IMR-90 (cell line): ENCODE measurements around the gene SORCS1. TPM values are rescaled to one million over a fixed set of nuclear protein-coding genes. Genes with fewer than 3 reads are reported as not detected.

ENCODE experiments used
- ATAC-seq: fragments of 200-7000 bp; cut with Tn5 transposase; 2 replicates; pipeline ENCODE4 v1.9.1; 2020; ENCODE audit warnings: low read depth, mild to moderate bottlenecking, moderate library complexity
- BruUV-seq: library from RNA; stranded (reverse); fragments of 400-500 nt; replicated peaks from 2 replicates; lab custom pipeline; 2021; lab: Mats Ljungman, UMichigan
- CTCF ChIA-PET: fragments of 300-600 bp; formaldehyde crosslinking; extraction: SDS; loops from one replicate; lab custom pipeline; 2021; ENCODE audit warnings: antibody characterized with exemption; lab: Yijun Ruan, JAX
- POLR2A ChIA-PET: fragments of 300-600 bp; sonication (Branson Sonifier 250); formaldehyde crosslinking; loops from one replicate; lab custom pipeline; 2022; ENCODE audit warnings: antibody characterized with exemption; ENCODE audit not compliant: unreplicated experiment; lab: Charles Lee
- DNase-seq: peaks from one replicate; pipeline ENCODE4 v3.0.0; 2013
- H2AFZ ChIP-seq: replicated peaks from 2 replicates; pipeline ENCODE3; 2013; ENCODE audit warnings: low read length, mild to moderate bottlenecking; ENCODE audit not compliant: poor library complexity
- H2AK5ac ChIP-seq: 2 replicates; pipeline ENCODE4 v1.6.1; 2013; ENCODE audit warnings: low read depth, low read length, inconsistent platforms
- H2AK9ac ChIP-seq: replicated peaks from 2 replicates; pipeline ENCODE3; 2013; ENCODE audit warnings: mild to moderate bottlenecking, low read depth, low read length, moderate library complexity; ENCODE audit not compliant: poor library complexity
- H2BK120ac ChIP-seq: 2 replicates; pipeline ENCODE4 v1.6.1; 2013; ENCODE audit warnings: low read depth, low read length, inconsistent platforms
- H2BK15ac ChIP-seq: 3 replicates; pipeline ENCODE4 v1.6.1; 2013; ENCODE audit warnings: low read depth, low read length, inconsistent platforms
- H2BK20ac ChIP-seq: 2 replicates; pipeline ENCODE4 v1.6.1; 2013; ENCODE audit warnings: low read depth, mild to moderate bottlenecking, inconsistent platforms, low read length, moderate library complexity
- H2BK5ac ChIP-seq: 2 replicates; pipeline ENCODE4 v1.6.1; 2013; ENCODE audit warnings: mild to moderate bottlenecking, low read depth, low read length, inconsistent platforms; ENCODE audit not compliant: poor library complexity, severe bottlenecking
- H3K14ac ChIP-seq: replicated peaks from 2 replicates; pipeline ENCODE4 v1.6.1; 2013; ENCODE audit warnings: low read depth, low read length, inconsistent platforms
- H3K18ac ChIP-seq: 2 replicates; pipeline ENCODE4 v1.6.1; 2013; ENCODE audit warnings: low read depth, low read length, control low read depth
- H3K23ac ChIP-seq: 2 replicates; pipeline ENCODE4 v1.6.1; 2013; ENCODE audit warnings: low read depth, low read length, inconsistent platforms
- H3K27ac ChIP-seq: 2 replicates; pipeline ENCODE4 v1.5.1; 2013; ENCODE audit warnings: mild to moderate bottlenecking, control low read depth, low read length; ENCODE audit not compliant: insufficient read depth
- H3K27me3 ChIP-seq: 2 replicates; pipeline ENCODE4 v1.6.1; 2013; ENCODE audit warnings: low read length; ENCODE audit not compliant: control insufficient read depth, insufficient read depth
- H3K36me3 ChIP-seq: 2 replicates; pipeline ENCODE4 v1.6.1; 2013; ENCODE audit warnings: low read length, mixed read lengths; ENCODE audit not compliant: control insufficient read depth, insufficient read depth
- H3K4ac ChIP-seq: 2 replicates; pipeline ENCODE4 v1.6.1; 2013; ENCODE audit warnings: low read depth, low read length, inconsistent platforms
- H3K4me1 ChIP-seq: 2 replicates; pipeline ENCODE4 v1.6.1; 2013; ENCODE audit warnings: low read length, mixed read lengths; ENCODE audit not compliant: control insufficient read depth, insufficient read depth
- H3K4me2 ChIP-seq: 2 replicates; pipeline ENCODE4 v1.6.1; 2013; ENCODE audit warnings: low read depth, mild to moderate bottlenecking, control low read depth, low read length, moderate library complexity
- H3K4me3 ChIP-seq: 2 replicates; pipeline ENCODE4 v1.5.1; 2013; ENCODE audit warnings: low read depth, mild to moderate bottlenecking, control low read depth, low read length, moderate library complexity; ENCODE audit not compliant: insufficient read depth
- H3K56ac ChIP-seq: 2 replicates; pipeline ENCODE4 v1.6.1; 2013; ENCODE audit warnings: low read length, inconsistent platforms; ENCODE audit not compliant: insufficient read depth; ENCODE audit errors: extremely low read depth
- H3K79me1 ChIP-seq, 2 experiments: 2 replicates each; pipeline ENCODE4 v1.6.1; 2013; ENCODE audit warnings: low read length in 2 of 2, inconsistent platforms in 1 of 2, low read depth in 1 of 2
- H3K9ac ChIP-seq: 2 replicates; pipeline ENCODE4 v1.6.1; 2013; ENCODE audit warnings: low read depth, low read length, control low read depth
- H3K9me1 ChIP-seq: 2 replicates; pipeline ENCODE4 v1.6.1; 2013; ENCODE audit warnings: low read length, inconsistent platforms; ENCODE audit not compliant: insufficient read depth
- H3K9me3 ChIP-seq: 2 replicates; pipeline ENCODE4 v1.6.1; 2013; ENCODE audit warnings: low read length; ENCODE audit not compliant: control insufficient read depth, insufficient read depth
- H4K20me1 ChIP-seq: 2 replicates; pipeline ENCODE4 v1.6.1; 2013; ENCODE audit warnings: low read length, inconsistent platforms; ENCODE audit not compliant: insufficient read depth
- H4K5ac ChIP-seq: 2 replicates; pipeline ENCODE4 v1.6.1; 2013; ENCODE audit warnings: mild to moderate bottlenecking, low read depth, low read length, control low read depth
- H4K8ac ChIP-seq, 2 experiments: 2 replicates each; pipeline ENCODE4 v1.6.1; 2013; ENCODE audit warnings: low read depth in 2 of 2, low read length in 2 of 2, control low read depth in 1 of 2, inconsistent platforms in 1 of 2
- H4K91ac ChIP-seq: 2 replicates; pipeline ENCODE4 v1.6.1; 2013; ENCODE audit warnings: low read depth, low read length, inconsistent platforms; ENCODE audit not compliant: insufficient read depth
- BHLHE40 ChIP-seq: fragments of 150-350 bp; IDR thresholded peaks from 2 replicates; pipeline ENCODE4 v1.6.1; 2016; ENCODE audit warnings: mild to moderate bottlenecking, low read depth, low read length
- CEBPB ChIP-seq: IDR thresholded peaks from 2 replicates; pipeline ENCODE4 v1.6.1; 2012; ENCODE audit warnings: low read depth, low read length, improper control_type of control experiment
- CHD1 ChIP-seq: IDR thresholded peaks from 2 replicates; pipeline ENCODE4 v1.6.1; 2012; ENCODE audit warnings: low read depth, low read length, improper control_type of control experiment
- CTCF ChIP-seq: conservative IDR thresholded peaks from 2 replicates; pipeline ENCODE4 v1.5.1; 2012; ENCODE audit warnings: mild to moderate bottlenecking, low read depth, low read length, improper control_type of control experiment
- ELK1 ChIP-seq: fragments of 150-350 bp; IDR thresholded peaks from 2 replicates; pipeline ENCODE4 v1.6.1; 2016; ENCODE audit warnings: low read depth, mild to moderate bottlenecking, low read length, moderate library complexity, borderline replicate concordance
- FOS ChIP-seq: fragments of 150-350 bp; IDR thresholded peaks from 2 replicates; pipeline ENCODE4 v1.6.1; 2016; ENCODE audit warnings: low read depth, low read length
- MAFK ChIP-seq: IDR thresholded peaks from 2 replicates; pipeline ENCODE4 v1.6.1; 2012; ENCODE audit warnings: low read depth, low read length, improper control_type of control experiment
- MAZ ChIP-seq: IDR thresholded peaks from 2 replicates; pipeline ENCODE4 v1.6.1; 2012; ENCODE audit warnings: low read depth, mild to moderate bottlenecking, low read length, improper control_type of control experiment, moderate library complexity, borderline replicate concordance
- MXI1 ChIP-seq: IDR thresholded peaks from 2 replicates; pipeline ENCODE4 v1.6.1; 2012; ENCODE audit warnings: low read depth, mild to moderate bottlenecking, low read length, moderate library complexity, borderline replicate concordance
- NFE2L2 ChIP-seq: fragments of 150-350 bp; IDR thresholded peaks from 2 replicates; pipeline ENCODE4 v1.6.1; 2016; ENCODE audit warnings: low read depth, mild to moderate bottlenecking, low read length
- POLR2A ChIP-seq: IDR thresholded peaks from 2 replicates; pipeline ENCODE4 v1.6.1; 2012; ENCODE audit warnings: mild to moderate bottlenecking, low read depth, low read length
- RAD21 ChIP-seq: IDR thresholded peaks from 2 replicates; pipeline ENCODE4 v1.6.1; 2012; ENCODE audit warnings: low read length, improper control_type of control experiment
- RCOR1 ChIP-seq: IDR thresholded peaks from 2 replicates; pipeline ENCODE4 v1.6.1; 2012; ENCODE audit warnings: mild to moderate bottlenecking, low read length, improper control_type of control experiment; ENCODE audit not compliant: insufficient replicate concordance
- RFX5 ChIP-seq: IDR thresholded peaks from 2 replicates; pipeline ENCODE4 v1.8.0; 2012; ENCODE audit warnings: low read depth, mild to moderate bottlenecking, low read length, moderate library complexity
- SMC3 ChIP-seq: fragments of 150-350 bp; IDR thresholded peaks from 2 replicates; pipeline ENCODE4 v1.6.1; 2016; ENCODE audit warnings: low read depth, mild to moderate bottlenecking, antibody characterized with exemption, low read length, moderate library complexity
- USF2 ChIP-seq: fragments of 150-350 bp; IDR thresholded peaks from 2 replicates; pipeline ENCODE4 v1.6.1; 2017; ENCODE audit warnings: mild to moderate bottlenecking, antibody characterized with exemption, low read length, low read depth
- WGBS, 2 experiments: methylation state at CpG; one replicate each; pipeline versions ENCODE4 v1.1.5 to v1.1.7; 2013; ENCODE audit warnings: missing lambda C conversion rate in 2 of 2; ENCODE audit not compliant: insufficient read length in 1 of 2; ENCODE audit errors: extremely low coverage in 2 of 2; 5-methylcytosine and 5-hydroxymethylcytosine counted together
- dilution Hi-C: fragments of 300-500 bp; cut with HindIII; formaldehyde crosslinking; loops from one replicate; pipeline ENCODE4 v1.14.3; 2018; ENCODE audit warnings: low sequenced_read_pairs; ENCODE audit not compliant: unreplicated experiment
- in situ Hi-C: fragments of 300-500 bp; cut with MboI; formaldehyde crosslinking; loops from 3 replicates; pipeline ENCODE4 v1.14.3; 2019; ENCODE audit warnings: low sequenced_read_pairs, inconsistent platforms, mixed read lengths
- intact Hi-C: fragments of 100-400 bp; cut with micrococcal nuclease; formaldehyde crosslinking; loops from 2 replicates; pipeline ENCODE4 v1.10.0; 2022
- polyA plus RNA-seq, 3 experiments: library from polyadenylated mRNA; depleted of rRNA; stranded (reverse); fragments of >200 nt; gene quantifications; 2 replicates each; pipeline ENCODE4 v1.2.3, GENCODE V29; 2012; ENCODE audit warnings: low replicate concordance in 1 of 3
- total RNA-seq: library from RNA; depleted of rRNA; stranded (reverse); fragments of >200 nt; gene quantifications from 2 replicates; pipeline ENCODE4 v1.2.3, GENCODE V29; 2012

SORCS1 gene
- total and polyA plus RNA-seq, 2 of the 4 experiments (the other 2 are of a cell fraction) = under 0.01 TPM; not detected in 1

GRCh38 chr10:107159871-107160270 lies 4.6 kb downstream of the SORCS1 start:
- Histone ChIP-seq H2BK120ac (no peak overlapping the region), H3K4ac (no peak overlapping the region), H3K4me1 (no peaks in the 10 kb centered on the region), H3K27me3 (no peaks in the 10 kb centered on the region), H4K20me1 (no peaks in the 10 kb centered on the region), H3K36me3 (no peaks in the 10 kb centered on the region), H3K56ac (no peak overlapping the region), H2AFZ (no peak overlapping the region), H3K9ac (no peak overlapping the region), H4K5ac (no peak overlapping the region), H3K23ac (no peak overlapping the region), H2BK5ac (no peak overlapping the region), H3K9me3 (peaks cover 15% of the 10 kb centered on the region), H3K14ac (no peak overlapping the region), H2AK5ac (no peak overlapping the region), H3K79me1 (no peaks in the 10 kb centered on the region), H4K8ac (no peak overlapping the region), H2BK15ac (no peak overlapping the region), H3K27ac (no peak overlapping the region), H3K9me1 (no peaks in the 10 kb centered on the region), H3K4me3 (no peak overlapping the region), H3K18ac (no peak overlapping the region), H2BK20ac (no peak overlapping the region), H2AK9ac (no peak overlapping the region), H4K91ac (no peak overlapping the region), H3K4me2 (no peak overlapping the region)
- in situ Hi-C loops = no loop called here
- ATAC-seq = no peak
- TF ChIP-seq MXI1 (no peak), RAD21 (no peak), RCOR1 (no peak), ELK1 (no peak), BHLHE40 (no peak), CTCF (no peak), RFX5 (no peak), USF2 (no peak), CEBPB (no peak), CHD1 (no peak), NFE2L2 (no peak), SMC3 (no peak), MAZ (no peak), MAFK (no peak), POLR2A (no peak), FOS (no peak)
- no TSS peak for BruUV-seq
- intact Hi-C loops = no loop called here
- WGBS, 2 experiments = no CpG with 5 or more reads among the region's 4 CpGs
- ChIA-PET POLR2A (no interaction called here), CTCF (no interaction called here)
- dilution Hi-C loops = no loop called here
- DNase-seq = no peak
